ENCODE data around the gene ARHGEF25. TPM values are rescaled to one million over a fixed set of nuclear protein-coding genes. Genes with fewer than 3 reads are reported as not detected.
A peak's percentile ranks its signal among the peaks of the same experiment; 100 is the strongest.

ARHGEF25 gene
- total RNA-seq, 1 experiment from 2014 or later = 5.2 TPM

- Mint-ChIP-seq H3K4me3 (ENCODE audit: unreplicated experiment) (no peak overlapping the region), H3K9me3 (ENCODE audit: unreplicated experiment) (no peaks in the 10 kb centered on the region), H3K27ac (ENCODE audit: unreplicated experiment) (no peak overlapping the region), H3K4me1 (ENCODE audit: low read depth, unreplicated experiment) (peaks cover 7% of the 10 kb centered on the region), H3K27me3 (ENCODE audit: insufficient read depth, unreplicated experiment) (peaks cover 19% of the 10 kb centered on the region), H3K36me3 (ENCODE audit: insufficient read depth, unreplicated experiment) (no peaks in the 10 kb centered on the region)
- TF ChIP-seq CTCF (IDR thresholded peaks at IDR 0.05; ENCODE audit: insufficient read depth in 1 of 2, low read depth in 1 of 2, low read length in 1 of 2, severe bottlenecking in 1 of 2, unreplicated experiment in 1 of 2) = no peak
- H3K9me3 ChIP-seq = no peaks in the 10 kb centered on the region
- H3K27me3 ChIP-seq (replicated peaks; ENCODE audit: control insufficient read depth, insufficient read depth, low read length) = peaks cover 4% of the 10 kb centered on the region
- intact Hi-C loops (cut with micrococcal nuclease; ENCODE audit: unreplicated experiment) = no loop called here
- BruUV-seq (replicated peaks) = no TSS peak
- no peak for DNase-seq
- no peaks in the 10 kb centered on the region for H3K36me3 ChIP-seq (ENCODE audit: control insufficient read depth, insufficient read depth, low read length)
- no peak overlapping the region for H3K4me3 ChIP-seq (ENCODE audit: low read depth, low read length)
- ChIA-PET POLR2A (no interaction called here), CTCF (interaction anchor here (3.0 kb wide), 1 partner anchor 36 kb away, joined by 20 read pairs; no protein-coding TSS in a partner anchor)
- H3K4me1 ChIP-seq = no peaks in the 10 kb centered on the region; the same call in 1 of the 2 replicates
These were observed 7.8 kb downstream of the ARHGEF25 start for GRCh38 chr12:57618966-57619433.

- Mint-ChIP-seq H3K36me3 (ENCODE audit: insufficient read depth, unreplicated experiment) (no peaks in the 10 kb centered on the region), H3K4me1 (ENCODE audit: low read depth, unreplicated experiment) (peaks cover 7% of the 10 kb centered on the region), H3K9me3 (ENCODE audit: unreplicated experiment) (no peaks in the 10 kb centered on the region), H3K27ac (ENCODE audit: unreplicated experiment) (no peak overlapping the region), H3K27me3 (ENCODE audit: insufficient read depth, unreplicated experiment) (peaks cover 23% of the 10 kb centered on the region), H3K4me3 (ENCODE audit: unreplicated experiment) (no peak overlapping the region)
- TF ChIP-seq CTCF (IDR thresholded peaks at IDR 0.05; ENCODE audit: insufficient read depth in 1 of 2, low read depth in 1 of 2, low read length in 1 of 2, severe bottlenecking in 1 of 2, unreplicated experiment in 1 of 2) = no peak
- ChIA-PET POLR2A (no interaction called here), CTCF (interaction anchor here (1.7 to 3.0 kb wide), 2 partner anchors 35 to 36 kb away, joined by 10 to 20 read pairs; no protein-coding TSS in a partner anchor)
- DNase-seq = no peak
- intact Hi-C loops (cut with micrococcal nuclease; ENCODE audit: unreplicated experiment) = loop anchor here (5.0 kb wide), 1 partner anchor 97 kb away; the partner anchor contains the start of genes DDIT3 and MBD6
- Histone ChIP-seq H3K36me3 (ENCODE audit: control insufficient read depth, insufficient read depth, low read length) (no peaks in the 10 kb centered on the region), H3K27me3 (replicated peaks; ENCODE audit: control insufficient read depth, insufficient read depth, low read length) (peaks cover 4% of the 10 kb centered on the region), H3K4me1 (no peaks in the 10 kb centered on the region; the same call in 1 of the 2 replicates), H3K9me3 (no peaks in the 10 kb centered on the region), H3K4me3 (ENCODE audit: low read depth, low read length) (no peak overlapping the region)
- BruUV-seq (replicated peaks) = no TSS peak
These were observed 8.4 kb downstream of the ARHGEF25 start for GRCh38 chr12:57619434-57620244.

GRCh38 chr12:57620245-57620935 lies 9.2 kb downstream of the ARHGEF25 start:
- TF ChIP-seq CTCF (IDR thresholded peaks at IDR 0.05; ENCODE audit: insufficient read depth in 1 of 2, low read depth in 1 of 2, low read length in 1 of 2, severe bottlenecking in 1 of 2, unreplicated experiment in 1 of 2) = no peak
- intact Hi-C loops (cut with micrococcal nuclease; ENCODE audit: unreplicated experiment) = loop anchor here (5.0 kb wide), 1 partner anchor 98 kb away; the partner anchor contains the start of genes DDIT3 and MBD6
- Histone ChIP-seq H3K9me3 (no peaks in the 10 kb centered on the region), H3K36me3 (ENCODE audit: control insufficient read depth, insufficient read depth, low read length) (no peaks in the 10 kb centered on the region), H3K27me3 (replicated peaks; ENCODE audit: control insufficient read depth, insufficient read depth, low read length) (peaks cover 4% of the 10 kb centered on the region), H3K4me1 (no peaks in the 10 kb centered on the region; the same call in 1 of the 2 replicates), H3K4me3 (ENCODE audit: low read depth, low read length) (no peak overlapping the region)
- no peak for DNase-seq
- Mint-ChIP-seq H3K9me3 (ENCODE audit: unreplicated experiment) (no peaks in the 10 kb centered on the region), H3K4me3 (ENCODE audit: unreplicated experiment) (peak overlapping the region; percentile 75), H3K36me3 (ENCODE audit: insufficient read depth, unreplicated experiment) (no peaks in the 10 kb centered on the region), H3K27me3 (ENCODE audit: insufficient read depth, unreplicated experiment) (peaks cover 26% of the 10 kb centered on the region), H3K4me1 (ENCODE audit: low read depth, unreplicated experiment) (peaks cover 7% of the 10 kb centered on the region), H3K27ac (ENCODE audit: unreplicated experiment) (no peak overlapping the region)
- ChIA-PET POLR2A (no interaction called here), CTCF (interaction anchor here (0.8 to 3.0 kb wide), 4 partner anchors 12 to 41 kb away, joined by 3 to 20 read pairs (median 6); partner anchors contain the start of gene B4GALNT1)
- no TSS peak for BruUV-seq (replicated peaks)

Measured in Caco-2 (cell line).